Measurements from ENCODE around the gene TCF7L2. TPM values are rescaled to one million over a fixed set of nuclear protein-coding genes. Genes with fewer than 3 reads are reported as not detected.
A peak's percentile ranks its signal among the peaks of the same experiment; 100 is the strongest.

The TCF7L2 gene
- polyA plus RNA-seq, 3 donors, result 2.1 to 23.5 (median 6.1) TPM

GRCh38 chr10:113148071-113148825 lies 198.2 kb downstream of the TCF7L2 start:
- Mint-ChIP-seq H3K27ac (peak overlapping the region in 1 of 7 donors; percentile 16), H3K9me3 (peaks cover 0 to 3% (median 0%) of the 10 kb centered on the region in 7 donors), H3K27me3 (ENCODE audit: low read depth in 3 of 3) (peaks cover 0 to 2% (median 0%) of the 10 kb centered on the region in 3 donors), H3K4me3 (peak overlapping the region in 1 of 2 donors; percentile 10), H3K4me1 (peaks cover 35% of the 10 kb centered on the region), H3K36me3 (peaks cover 71 to 79% of the 10 kb centered on the region in 2 donors)
- Histone ChIP-seq H4K20me1 (ENCODE audit: insufficient read depth, low read length) (peaks cover 7% of the 10 kb centered on the region), H3K4me2 (replicated peaks; ENCODE audit: extremely low read depth, low read length, poor library complexity, severe bottlenecking) (no peak overlapping the region), H3K27ac (ENCODE audit: low read depth in 1 of 2, low read length in 2 of 2) (no peak overlapping the region), H3K4me1 (ENCODE audit: control insufficient read depth in 1 of 2, insufficient read depth in 2 of 2, low read length in 2 of 2) (peaks cover 29% of the 10 kb centered on the region in 2 donors), H3K79me2 (ENCODE audit: insufficient read depth, low read length) (no peaks in the 10 kb centered on the region), H3K9ac (ENCODE audit: insufficient read depth, low read length, poor library complexity, severe bottlenecking) (no peak overlapping the region), H2AFZ (ENCODE audit: insufficient read depth, low read depth, low read length, poor library complexity, severe bottlenecking) (no peak overlapping the region), H3K36me3 (replicated peaks in 1 of 2; ENCODE audit: control insufficient read depth in 1 of 2, insufficient read depth in 2 of 2, low read length in 2 of 2) (peaks cover 18 to 81% of the 10 kb centered on the region in 2 donors), H3K27me3 (ENCODE audit: control insufficient read depth in 2 of 2, insufficient read depth in 2 of 2, low read length in 2 of 2) (no peaks in the 10 kb centered on the region), H3K9me3 (replicated peaks in 1 of 2; ENCODE audit: control insufficient read depth in 1 of 2, insufficient read depth in 1 of 2, low read length in 2 of 2) (no peaks in the 10 kb centered on the region), H3K4me3 (replicated peaks in 1 of 3; ENCODE audit: low read depth in 2 of 3, low read length in 3 of 3) (no peak overlapping the region)
- WGBS (ENCODE audit: insufficient coverage), result 92% methylated on average over 4 of the region's 11 CpGs
- no peak for DNase-seq
- intact Hi-C loops (cut with micrococcal nuclease), result no loop called here
- no peak for TF ChIP-seq CTCF (IDR thresholded peaks at IDR 0.05)

GRCh38 chr10:113148901-113149300 lies 198.9 kb downstream of the TCF7L2 start:
- H3K27ac Mint-ChIP-seq, result no peak overlapping the region
- peaks cover 41% of the 10 kb centered on the region for H3K4me1 Mint-ChIP-seq
- TF ChIP-seq CTCF (IDR thresholded peaks at IDR 0.05), result no peak
- peaks cover 35 to 36% of the 10 kb centered on the region in 2 donors for H3K4me1 ChIP-seq (ENCODE audit: control insufficient read depth in 1 of 2, insufficient read depth in 2 of 2, low read length in 2 of 2)
- no peak overlapping the region for H3K9ac ChIP-seq (ENCODE audit: insufficient read depth, low read length, poor library complexity, severe bottlenecking)
- H4K20me1 ChIP-seq (ENCODE audit: insufficient read depth, low read length), result peaks cover 7% of the 10 kb centered on the region
- intact Hi-C loops (cut with micrococcal nuclease), result no loop called here
- peaks cover 18 to 77% of the 10 kb centered on the region in 2 donors for H3K36me3 ChIP-seq (replicated peaks in 1 of 2; ENCODE audit: control insufficient read depth in 1 of 2, insufficient read depth in 2 of 2, low read length in 2 of 2)
- H3K9me3 Mint-ChIP-seq, result peaks cover 0 to 3% (median 0%) of the 10 kb centered on the region in 7 donors
- H2AFZ ChIP-seq (ENCODE audit: insufficient read depth, low read depth, low read length, poor library complexity, severe bottlenecking), result no peak overlapping the region
- H3K36me3 Mint-ChIP-seq, result peaks cover 68 to 77% of the 10 kb centered on the region in 2 donors
- WGBS (ENCODE audit: insufficient coverage), result no CpG with 5 or more reads among the region's 4 CpGs
- H3K4me3 Mint-ChIP-seq, result no peak overlapping the region
- no peaks in the 10 kb centered on the region for H3K79me2 ChIP-seq (ENCODE audit: insufficient read depth, low read length)
- no peaks in the 10 kb centered on the region for H3K27me3 ChIP-seq (ENCODE audit: control insufficient read depth in 2 of 2, insufficient read depth in 2 of 2, low read length in 2 of 2)
- peaks cover 0 to 2% (median 0%) of the 10 kb centered on the region in 3 donors for H3K27me3 Mint-ChIP-seq (ENCODE audit: low read depth in 3 of 3)
- no peak overlapping the region for H3K4me3 ChIP-seq (replicated peaks in 1 of 3; ENCODE audit: low read depth in 2 of 3, low read length in 3 of 3)
- no peaks in the 10 kb centered on the region for H3K9me3 ChIP-seq (replicated peaks in 1 of 2; ENCODE audit: control insufficient read depth in 1 of 2, insufficient read depth in 1 of 2, low read length in 2 of 2)
- H3K27ac ChIP-seq (ENCODE audit: low read depth in 1 of 2, low read length in 2 of 2), result no peak overlapping the region
- H3K4me2 ChIP-seq (replicated peaks; ENCODE audit: extremely low read depth, low read length, poor library complexity, severe bottlenecking), result no peak overlapping the region
- no peak for DNase-seq
